Left colon (tissue), 2 donors: Measurements from ENCODE around the gene TREML2. TPM values are rescaled to one million over a fixed set of nuclear protein-coding genes. Genes with fewer than 3 reads are reported as not detected.

Experiments used
- ATAC-seq: fragments of 200-7000 bp; cut with Tn5 transposase; one replicate; pipeline ENCODE4 v1.9.1; 2020; ENCODE audit warnings: mild to moderate bottlenecking, moderate library complexity
- DNase-seq, 2 donors: peaks; one replicate each; pipeline ENCODE4 v3.0.0-alpha.2; 2020
- intact Hi-C, 2 donors: fragments of 100-400 bp; cut with DNase I in 1 of 2; cut with micrococcal nuclease in 1 of 2; formaldehyde crosslinking; loops; one replicate each; pipeline versions ENCODE4 v1.11.2 to v1.14.0; 2022; cut with DNase I, micrococcal nuclease
- total RNA-seq, 2 donors: library from RNA; stranded (reverse); fragmentation: NEBNext Ultra II Directional; extraction: Animal tissue kit (Norgen Biotek cat#: 25700); gene quantifications; one replicate each; pipeline ENCODE4 v1.2.1, GENCODE V29; 2021
- donor health status: DM: no; HTN: no; CAD: no.
- donor health status: DM: yes; HTN: yes; CAD: no.

The TREML2 gene
- total RNA-seq, 2 donors from 2014 or later: 0.17 TPM; not detected in 1

DNA sequence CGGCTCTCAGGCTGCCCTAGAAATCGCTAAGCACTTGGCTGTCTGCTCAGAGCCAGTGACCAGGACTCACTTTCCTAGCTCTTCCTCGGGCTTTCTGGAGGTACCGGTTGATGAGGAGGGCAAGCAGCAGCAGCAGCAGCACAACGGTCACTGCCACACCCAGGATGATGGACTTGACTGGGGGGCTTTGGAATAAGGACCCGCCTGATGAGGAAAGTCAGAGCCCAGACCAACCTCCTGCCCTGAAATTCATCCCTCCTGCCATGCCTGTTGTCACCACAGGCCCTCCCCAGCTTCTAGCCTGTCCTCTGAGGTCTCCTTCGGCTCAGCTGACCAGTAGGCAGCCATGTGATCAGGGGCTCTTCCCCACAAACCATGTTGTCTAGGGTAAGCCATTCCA lies 16.2 kb downstream of the TREML2 start:
- intact Hi-C loops: no loop called here
- ATAC-seq (no peak), DNase-seq (no peak)

DNA sequence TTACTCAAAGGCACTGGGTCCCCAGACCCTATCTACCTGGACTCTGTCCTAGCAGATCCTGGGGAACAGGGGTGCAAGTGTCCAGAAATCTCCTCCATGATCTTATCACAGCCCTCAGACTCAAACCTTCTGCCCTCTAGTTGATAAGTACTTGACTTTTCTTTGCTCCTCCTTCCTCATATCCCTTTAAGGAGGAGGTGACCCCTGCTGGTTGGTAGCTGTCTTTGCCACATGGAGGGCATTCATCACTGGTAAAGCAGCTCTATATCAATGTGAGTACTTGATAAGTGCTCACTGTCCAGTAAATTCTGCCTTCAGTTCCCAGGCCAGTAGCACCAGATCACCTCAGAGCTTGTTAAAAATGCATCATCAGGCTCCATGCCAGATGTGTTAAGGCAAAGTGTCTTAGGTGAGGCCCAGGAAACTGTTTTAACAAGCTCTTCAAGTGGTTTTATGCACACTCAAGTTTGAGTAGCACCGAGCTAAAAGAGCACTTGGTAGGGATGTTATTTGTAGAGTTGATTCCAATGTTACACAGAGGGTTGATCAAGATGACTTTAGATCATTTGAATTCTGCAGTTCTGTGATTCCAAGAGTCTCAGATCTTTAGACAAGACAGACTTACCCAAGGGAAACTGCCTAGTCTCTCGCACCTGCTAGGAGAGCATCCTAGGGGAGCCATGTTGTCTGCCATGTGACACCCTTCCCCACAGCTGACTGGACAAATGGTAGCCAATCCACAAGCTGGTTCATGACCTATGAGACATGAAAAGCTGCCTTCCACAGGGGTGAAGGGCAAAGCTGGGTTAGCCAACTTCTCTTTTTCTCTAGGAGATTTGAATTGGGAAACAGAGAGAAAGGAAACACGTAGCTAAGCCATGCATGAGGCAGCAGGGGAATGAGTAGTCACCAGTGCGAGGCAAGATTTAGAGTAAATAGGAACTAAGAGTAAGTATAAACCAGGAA lies 18.6 kb downstream of the TREML2 start:
- DNase-seq (peak in 1 of 2 donors; percentile 37), ATAC-seq (peak; percentile 89)
- intact Hi-C loops: no loop called here

- intact Hi-C loops: no loop called here
- ATAC-seq (no peak), DNase-seq (no peak)
These were observed 19.4 kb downstream of the TREML2 start for GRCh38 chr6:41181566-41181965.

- no peak for DNase-seq
- intact Hi-C loops: no loop called here
- no peak for ATAC-seq
These were observed 21.8 kb downstream of the TREML2 start for GRCh38 chr6:41179163-41179562.

DNA sequence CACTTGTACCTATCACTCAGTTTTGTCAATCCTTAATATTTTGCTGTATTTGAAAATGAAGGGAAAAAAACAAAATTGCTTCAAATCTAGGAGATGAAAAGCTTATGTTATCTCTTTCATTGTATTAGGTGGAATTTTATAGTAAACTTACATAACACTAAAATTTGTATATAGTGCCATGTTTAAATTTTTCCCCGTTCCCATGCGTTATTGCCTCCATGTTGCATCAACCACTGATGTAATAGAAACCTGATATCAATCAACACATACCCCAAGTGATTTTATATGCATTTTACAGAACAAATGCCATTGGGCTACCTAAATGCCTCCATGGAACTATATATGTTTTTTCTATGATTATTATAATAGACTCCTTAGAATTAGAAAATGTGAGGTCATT lies 23.3 kb downstream of the TREML2 start:
- no peak for DNase-seq
- no peak for ATAC-seq
- intact Hi-C loops: no loop called here

- DNase-seq (no peak), ATAC-seq (no peak)
- intact Hi-C loops: no loop called here
These were observed 23.7 kb downstream of the TREML2 start for GRCh38 chr6:41177287-41177686.

- ATAC-seq (no peak), DNase-seq (no peak)
- intact Hi-C loops: no loop called here
These were observed 24.8 kb downstream of the TREML2 start for GRCh38 chr6:41176189-41176588.

DNA sequence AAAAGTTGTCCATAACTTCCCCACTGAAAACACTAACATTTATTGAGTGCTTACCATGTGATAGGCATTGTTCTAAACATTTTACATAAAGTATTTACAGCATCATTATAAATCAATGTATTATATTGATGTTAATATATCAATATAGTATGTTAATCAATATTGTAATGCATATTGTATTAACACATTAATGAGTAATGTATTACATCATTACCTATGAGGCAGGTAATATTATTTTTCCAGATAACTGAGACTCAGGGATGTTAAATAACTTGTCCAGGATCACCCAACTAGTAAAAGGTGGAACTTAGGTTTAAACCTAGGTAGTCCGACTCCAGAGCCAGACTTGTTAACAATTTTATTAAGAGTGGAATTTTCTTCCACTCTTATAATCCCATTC lies 25.9 kb downstream of the TREML2 start:
- intact Hi-C loops: no loop called here
- ATAC-seq (no peak), DNase-seq (no peak)

- intact Hi-C loops: no loop called here
- DNase-seq: no peak
- no peak for ATAC-seq
These were observed 26.3 kb downstream of the TREML2 start for GRCh38 chr6:41174610-41175009.

GRCh38 chr6:41171908-41172307 lies 29.0 kb downstream of the TREML2 start:
- no peak for ATAC-seq
- no peak for DNase-seq
- intact Hi-C loops: no loop called here

DNA sequence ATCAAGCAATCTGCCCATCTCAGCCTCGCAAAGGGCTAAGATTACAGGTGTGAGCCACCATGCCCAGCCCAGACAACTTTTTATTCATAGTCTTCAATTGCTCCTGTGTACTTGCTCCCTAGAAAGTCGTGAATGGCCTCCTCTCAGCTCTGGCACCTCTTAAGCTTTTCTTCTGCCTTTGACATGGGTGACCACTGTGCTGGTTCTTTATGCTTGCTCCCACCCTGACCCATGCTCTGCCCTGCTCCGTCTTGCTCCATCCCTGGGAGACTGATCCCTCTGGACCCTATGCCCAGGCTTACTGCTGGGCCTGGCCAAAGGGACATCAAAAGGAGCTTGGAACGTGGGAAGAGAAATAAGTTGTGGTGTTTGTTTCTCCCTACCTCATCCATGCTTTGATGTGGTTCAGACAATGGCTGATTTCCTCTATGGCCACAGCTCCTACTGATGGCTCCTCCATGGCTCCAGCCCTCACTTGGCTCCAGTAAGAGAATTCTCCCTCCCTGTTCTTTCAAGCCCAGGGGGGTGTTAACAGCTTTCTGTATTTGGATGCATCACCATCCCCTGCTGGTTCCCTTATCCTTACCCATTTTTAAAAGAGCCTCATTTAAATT lies 30.3 kb downstream of the TREML2 start:
- ATAC-seq: no peak
- DNase-seq: no peak
- intact Hi-C loops: no loop called here

GRCh38 chr6:41167173-41167963 lies 33.6 kb downstream of the TREML2 start:
- DNase-seq (no peak), ATAC-seq (no peak)
- intact Hi-C loops: no loop called here

DNA sequence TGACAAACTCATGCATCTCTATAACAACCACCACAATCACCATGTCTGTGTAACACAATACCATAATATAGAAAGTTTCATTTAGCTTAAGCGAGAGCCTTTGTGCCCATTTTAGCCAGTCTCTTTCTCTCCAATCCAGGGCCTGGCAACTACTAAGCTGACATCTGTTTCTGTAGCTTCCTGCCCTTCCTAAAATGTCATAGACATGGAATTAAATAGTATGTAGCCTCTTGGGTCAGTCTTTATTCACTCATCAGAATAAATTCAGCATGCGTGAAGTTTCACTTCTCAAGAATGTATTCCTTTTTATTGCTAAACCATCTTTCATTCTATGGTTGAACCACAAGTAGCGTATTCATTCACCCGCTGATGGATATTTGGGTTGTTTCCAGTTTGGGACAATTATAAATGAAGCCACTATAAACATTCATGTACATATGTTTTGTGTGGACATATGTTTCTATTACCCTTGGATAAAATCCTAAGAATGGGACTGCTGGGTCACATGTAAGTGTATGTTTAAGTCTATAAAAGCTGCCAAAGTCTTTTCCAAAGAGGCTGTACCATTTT lies 36.3 kb downstream of the TREML2 start:
- DNase-seq: no peak
- intact Hi-C loops: no loop called here
- no peak for ATAC-seq

DNA sequence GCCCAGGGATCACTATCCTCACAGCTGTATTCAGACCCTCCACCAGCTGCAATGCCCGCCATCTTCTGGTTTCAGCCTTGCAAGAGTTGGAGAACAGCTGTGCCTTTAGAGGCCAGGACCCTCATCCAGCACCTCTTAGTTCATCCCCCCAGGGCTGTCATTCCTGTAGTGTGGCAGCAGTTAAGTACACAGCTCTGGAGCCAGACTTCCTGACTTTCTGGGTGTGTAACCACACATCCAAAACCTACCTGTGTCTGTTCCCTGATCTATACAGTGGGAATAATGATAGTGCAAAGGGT lies 37.6 kb downstream of the TREML2 start:
- ATAC-seq (no peak), DNase-seq (no peak)
- intact Hi-C loops: no loop called here

DNA sequence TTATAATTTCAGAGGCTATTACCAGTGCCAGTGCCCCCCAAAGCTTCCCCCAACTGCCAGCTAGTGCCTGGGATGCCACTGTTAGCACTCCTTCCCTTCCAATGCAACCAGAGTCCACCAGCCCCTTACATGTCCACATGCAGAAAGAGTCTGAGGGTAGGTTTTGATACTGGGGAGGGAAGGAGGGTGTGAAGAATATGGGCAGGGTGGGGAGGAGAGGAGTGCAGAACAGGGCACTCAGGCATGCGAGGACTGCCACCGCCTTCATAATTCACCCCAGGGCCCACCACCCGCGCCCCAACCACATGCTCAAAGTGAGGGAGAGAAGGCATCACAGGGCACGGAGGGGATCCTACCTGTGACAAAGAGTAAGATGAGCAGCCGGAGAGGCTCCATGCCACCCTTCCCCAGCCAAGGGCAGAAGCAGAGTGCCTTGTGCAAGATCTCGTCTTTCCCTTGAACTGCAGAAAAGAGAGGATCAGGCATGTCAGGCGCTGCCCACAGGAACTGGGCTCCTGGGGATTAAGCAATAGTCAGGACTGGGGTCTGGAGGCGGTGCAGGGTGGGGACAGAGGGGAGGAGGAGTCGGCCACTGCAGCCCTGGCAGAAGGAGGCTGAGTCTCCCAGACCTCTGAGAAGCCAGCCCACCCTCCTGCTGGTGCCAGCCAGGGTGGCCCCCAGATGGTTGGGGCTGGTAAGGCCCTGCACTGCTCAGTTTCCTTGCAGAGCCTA lies 38.1 kb downstream of the TREML2 start, which contains the start of gene TREM2:
TSS of gene TREM2 (minus strand) at position 430 of the 732 bp plus-strand sequence. CDS start at position 396, 34 bp downstream.
- ATAC-seq: no peak
- intact Hi-C loops: no loop called here
- no peak for DNase-seq

- no peak for DNase-seq
- intact Hi-C loops: no loop called here
- ATAC-seq: no peak
These were observed 38.9 kb downstream of the TREML2 start for GRCh38 chr6:41161851-41162552.

- DNase-seq (no peak), ATAC-seq (no peak)
- intact Hi-C loops: no loop called here
These were observed 39.6 kb downstream of the TREML2 start for GRCh38 chr6:41161380-41161779.

- no peak for ATAC-seq
- no peak for DNase-seq
- intact Hi-C loops: no loop called here
These were observed 40.0 kb downstream of the TREML2 start for GRCh38 chr6:41160933-41161332.
